PC-9 (cell line): ENCODE data around the gene WDR83.

Experiments
- CTCF ChIP-seq: fragments of 200-600 bp; sonication (generic); conservative IDR thresholded peaks from 2 replicates; pipeline ENCODE4 v1.6.1; 2017; ENCODE audit warnings: mixed run types, antibody characterized with exemption, mild to moderate bottlenecking, moderate library complexity
- EZH2 ChIP-seq: fragments of 200-600 bp; sonication (generic); IDR thresholded peaks from 2 replicates; pipeline ENCODE4 v1.8.0; 2017; ENCODE audit warnings: antibody characterized with exemption, low read depth

- no peak; the same call in 1 of the 2 replicates for TF ChIP-seq CTCF
- no peak for TF ChIP-seq EZH2
Observed at GRCh38 chr19:12657966-12658365, 8.6 kb upstream of the WDR83 start.
